Thoracic aorta (tissue), 2 donors: ENCODE measurements around the gene ZNF367. TPM values are rescaled to one million over a fixed set of nuclear protein-coding genes. Genes with fewer than 3 reads are reported as not detected.
"Not testable (repeated sequence)": the region's sequence is repeated elsewhere in the genome, so short reads cannot be mapped to it uniquely, and the experiment has no call there.

Experiments used
- ATAC-seq: fragments of 150-250 bp; one replicate; pipeline ENCODE4 v1.8.0; 2017; ENCODE audit warnings: low read depth; ENCODE audit not compliant: insufficient number of reproducible peaks, low FRiP score
- DNase-seq: peaks from one replicate; pipeline ENCODE4 v3.0.0-alpha.2; 2020; ENCODE audit warnings: low spot score
- H3K27ac ChIP-seq, 2 donors: fragments of 200-600 bp; sonication (generic); 1 replicate in 1 of 2; 2 replicates in 1 of 2; pipeline ENCODE4 v1.5.1; 2016; ENCODE audit warnings: mild to moderate bottlenecking in 2 of 2, moderate library complexity in 2 of 2
- H3K27me3 ChIP-seq: fragments of 200-600 bp; sonication (generic); replicated peaks from 2 replicates; pipeline ENCODE4 v1.6.0; 2016; ENCODE audit warnings: mild to moderate bottlenecking; ENCODE audit not compliant: insufficient read depth
- H3K36me3 ChIP-seq: fragments of 200-600 bp; sonication (generic); one replicate; pipeline ENCODE4 v1.5.1; 2016
- H3K4me1 ChIP-seq, 2 donors: fragments of 200-600 bp; sonication (generic); 1 replicate in 1 of 2; 2 replicates in 1 of 2; pipeline versions ENCODE4 v1.5.1 to v1.6.0; 2016; ENCODE audit warnings: low read depth in 2 of 2, mild to moderate bottlenecking in 1 of 2; ENCODE audit not compliant: control insufficient read depth in 1 of 2
- H3K4me3 ChIP-seq: fragments of 200-600 bp; sonication (generic); 2 replicates; pipeline ENCODE4 v1.5.1; 2016; ENCODE audit warnings: mild to moderate bottlenecking
- H3K9me3 ChIP-seq: fragments of 200-600 bp; sonication (generic); 2 replicates; pipeline ENCODE4 v1.5.1; 2016
- total RNA-seq, 2 donors: library from RNA; depleted of rRNA; stranded (reverse); fragments of >200 nt; gene quantifications; one replicate each; pipeline versions ENCODE4 v1.1.0 to v1.2.3, GENCODE V29; 2016
- TF ChIP-seq, protein P1 (sequence below): fragments of 200-600 bp; sonication (generic); IDR thresholded peaks from one replicate; pipeline ENCODE4 v1.5.1; 2019; ENCODE audit warnings: antibody characterized with exemption

ZNF367 gene
- total RNA-seq, 2 donors from 2014 or later = 1.3 to 2.6 TPM

DNA sequence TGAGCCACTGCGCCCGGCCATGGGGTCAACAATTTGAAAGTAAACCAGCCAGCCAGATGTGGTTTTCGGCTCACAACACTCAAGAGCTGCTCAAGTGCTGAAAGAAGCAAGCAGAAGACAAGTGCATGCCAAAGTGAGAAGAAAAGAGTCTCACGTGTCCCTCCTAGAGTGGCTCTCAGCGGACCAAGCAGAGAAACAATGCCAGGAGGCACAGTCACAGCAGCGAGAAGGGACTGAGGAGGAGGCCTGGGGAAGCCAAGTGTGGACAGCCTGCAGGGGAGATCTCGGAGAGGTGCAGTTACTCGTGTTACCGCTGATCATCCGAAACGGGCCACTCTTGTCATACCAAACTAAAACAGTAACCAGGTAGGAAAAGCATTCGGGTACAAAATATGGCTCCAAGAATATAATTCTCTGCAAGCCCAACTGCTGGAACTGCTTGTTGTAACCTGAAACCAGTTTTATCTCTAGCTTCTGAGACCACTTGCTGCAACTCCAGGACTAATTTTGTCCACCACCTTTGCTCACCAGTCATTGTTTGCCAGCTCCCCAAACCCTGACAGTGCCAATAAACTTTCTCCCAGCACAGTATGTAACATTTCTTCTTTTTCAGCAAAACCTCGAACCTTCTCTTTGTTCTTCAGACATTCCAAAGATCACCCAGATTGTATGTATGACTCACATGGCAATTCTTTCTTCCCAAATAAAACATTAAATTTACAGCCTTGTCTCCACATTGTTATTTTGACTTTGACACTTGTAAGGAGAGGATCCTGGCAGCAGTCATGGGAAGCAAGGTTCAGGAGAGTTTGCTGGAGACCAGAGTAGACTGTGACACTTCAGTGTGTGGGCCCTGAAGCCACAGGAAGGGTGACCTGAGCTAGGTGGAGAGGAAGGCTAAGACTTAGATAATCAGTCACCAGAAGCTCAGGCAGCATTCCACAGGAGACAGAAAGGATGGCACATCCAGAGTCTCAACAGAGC is 41.0 kb downstream of the ZNF367 start:
- Histone ChIP-seq H3K9me3 (no peaks in the 10 kb centered on the region), H3K4me1 (peaks cover 10 to 27% of the 10 kb centered on the region in 2 donors), H3K4me3 (no peak overlapping the region), H3K36me3 (no peaks in the 10 kb centered on the region), H3K27me3 (no peaks in the 10 kb centered on the region), H3K27ac (peak overlapping the region in 1 of 2 donors; percentile 20)
- TF ChIP-seq, protein P1, sequence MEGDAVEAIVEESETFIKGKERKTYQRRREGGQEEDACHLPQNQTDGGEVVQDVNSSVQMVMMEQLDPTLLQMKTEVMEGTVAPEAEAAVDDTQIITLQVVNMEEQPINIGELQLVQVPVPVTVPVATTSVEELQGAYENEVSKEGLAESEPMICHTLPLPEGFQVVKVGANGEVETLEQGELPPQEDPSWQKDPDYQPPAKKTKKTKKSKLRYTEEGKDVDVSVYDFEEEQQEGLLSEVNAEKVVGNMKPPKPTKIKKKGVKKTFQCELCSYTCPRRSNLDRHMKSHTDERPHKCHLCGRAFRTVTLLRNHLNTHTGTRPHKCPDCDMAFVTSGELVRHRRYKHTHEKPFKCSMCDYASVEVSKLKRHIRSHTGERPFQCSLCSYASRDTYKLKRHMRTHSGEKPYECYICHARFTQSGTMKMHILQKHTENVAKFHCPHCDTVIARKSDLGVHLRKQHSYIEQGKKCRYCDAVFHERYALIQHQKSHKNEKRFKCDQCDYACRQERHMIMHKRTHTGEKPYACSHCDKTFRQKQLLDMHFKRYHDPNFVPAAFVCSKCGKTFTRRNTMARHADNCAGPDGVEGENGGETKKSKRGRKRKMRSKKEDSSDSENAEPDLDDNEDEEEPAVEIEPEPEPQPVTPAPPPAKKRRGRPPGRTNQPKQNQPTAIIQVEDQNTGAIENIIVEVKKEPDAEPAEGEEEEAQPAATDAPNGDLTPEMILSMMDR = no peak
- ATAC-seq = no peak
- no peak for DNase-seq

DNA sequence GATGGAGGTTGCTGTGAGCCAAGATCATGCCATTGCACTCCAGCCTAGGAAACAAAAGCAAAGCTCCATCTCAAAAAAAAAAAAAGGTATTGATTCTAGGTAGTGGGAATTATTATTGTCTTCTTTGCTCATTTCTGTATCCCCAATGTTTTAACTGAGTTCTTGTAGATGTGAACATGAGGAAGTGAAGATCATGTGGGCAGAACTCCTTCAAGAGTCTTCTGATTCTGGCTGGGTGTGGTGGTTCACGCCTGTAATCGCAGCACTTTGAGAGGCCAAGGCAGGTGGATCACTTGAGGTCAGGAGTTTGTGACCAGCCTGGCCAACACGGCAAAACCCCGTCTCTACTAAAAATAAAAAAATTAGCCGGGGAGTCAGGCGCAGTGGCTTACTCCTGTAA is 42.7 kb downstream of the ZNF367 start:
- H3K4me3 ChIP-seq, DNase-seq, H3K27me3 ChIP-seq, H3K9me3 ChIP-seq, ATAC-seq, H3K36me3 ChIP-seq, H3K27ac ChIP-seq: not testable (repeated sequence)
- peaks cover 10 to 16% of the 10 kb centered on the region in 2 donors for H3K4me1 ChIP-seq

DNA sequence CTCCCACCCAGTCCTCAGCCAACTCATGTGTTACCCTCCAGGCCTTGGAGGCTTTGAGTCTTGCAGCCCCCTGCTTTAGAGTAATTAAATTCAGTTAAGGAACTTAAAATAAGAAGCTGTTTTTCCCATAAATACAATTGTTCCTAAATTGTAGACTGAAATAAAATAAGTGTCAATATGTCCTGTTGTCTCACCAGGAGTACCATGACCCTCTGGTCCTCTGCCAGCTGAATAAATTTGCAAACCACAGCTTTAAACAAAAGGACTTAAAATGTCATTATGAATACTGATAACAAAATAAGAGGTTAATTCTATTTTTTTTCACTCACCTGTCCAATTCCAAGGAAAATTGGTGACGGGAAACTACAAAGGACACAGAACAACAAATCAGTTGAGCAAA is 50.2 kb downstream of the ZNF367 start:
- Histone ChIP-seq H3K27me3 (no peaks in the 10 kb centered on the region), H3K36me3 (peaks cover 13% of the 10 kb centered on the region), H3K4me3 (no peak overlapping the region), H3K9me3 (no peaks in the 10 kb centered on the region), H3K27ac (no peak overlapping the region), H3K4me1 (no peaks in the 10 kb centered on the region)
- ATAC-seq = no peak
- TF ChIP-seq, protein P1 = no peak
- no peak for DNase-seq

DNA sequence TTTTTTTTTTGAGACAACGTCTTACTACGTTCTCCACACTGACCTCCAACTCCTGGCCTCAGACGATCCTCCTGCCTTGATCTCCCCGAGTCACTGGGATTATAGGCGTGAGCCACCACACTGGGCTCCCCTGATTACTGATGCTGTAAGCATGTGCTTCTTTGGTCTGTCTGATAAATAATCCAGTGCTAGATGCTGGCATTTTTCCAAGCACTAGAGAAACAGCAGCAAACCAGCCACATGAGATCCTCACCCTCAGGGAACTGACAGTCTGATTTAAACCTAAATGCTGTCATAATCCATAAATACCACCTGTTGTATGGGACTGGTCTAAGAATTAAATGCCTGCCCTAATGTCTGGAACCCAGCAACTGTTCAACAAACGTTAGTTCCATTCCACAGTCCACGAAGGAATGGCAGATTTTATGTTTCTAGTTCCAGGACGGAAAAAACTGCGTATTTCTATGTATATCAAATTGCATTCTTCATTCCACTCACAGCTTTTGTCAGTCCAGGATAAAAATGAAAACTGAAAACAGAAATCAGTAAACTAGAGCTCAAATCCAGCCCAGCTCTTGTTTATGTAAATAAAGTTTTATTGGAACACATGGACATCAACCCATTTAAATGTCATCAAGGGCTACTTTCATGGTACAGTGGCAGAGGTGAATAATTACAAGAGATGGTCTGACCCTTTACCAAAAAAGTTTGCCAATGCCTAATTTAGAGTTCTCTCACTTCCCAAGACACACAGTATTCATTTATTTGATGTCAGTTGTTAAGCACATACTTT is 54.8 kb downstream of the ZNF367 start:
- Histone ChIP-seq H3K36me3 (peaks cover 21% of the 10 kb centered on the region), H3K4me3 (no peak overlapping the region), H3K9me3 (no peaks in the 10 kb centered on the region), H3K27me3 (no peaks in the 10 kb centered on the region), H3K27ac (no peak overlapping the region), H3K4me1 (no peaks in the 10 kb centered on the region)
- ATAC-seq (no peak), DNase-seq (no peak)
- TF ChIP-seq, protein P1 = no peak

DNA sequence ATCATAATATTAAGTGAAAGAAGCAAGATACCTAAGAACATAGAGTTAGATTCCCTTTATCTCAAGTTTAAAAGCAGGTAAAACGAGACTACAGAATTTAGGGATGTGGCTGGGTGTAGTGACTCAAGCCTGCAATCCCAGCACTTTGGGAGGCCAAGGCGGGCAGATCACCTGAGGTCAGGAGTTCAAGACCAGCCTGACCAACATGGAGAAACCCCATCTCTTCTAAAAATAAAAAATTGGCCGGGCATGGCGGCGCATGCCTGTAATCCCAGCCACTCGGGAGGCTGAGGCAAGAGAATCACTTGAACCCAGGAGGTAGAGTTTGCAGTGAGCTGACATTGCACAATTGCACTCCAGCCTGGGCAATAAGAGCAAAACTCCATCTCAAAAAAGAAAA is 56.1 kb downstream of the ZNF367 start:
- H3K27ac ChIP-seq, H3K4me1 ChIP-seq, H3K27me3 ChIP-seq, DNase-seq, H3K4me3 ChIP-seq, ATAC-seq, H3K9me3 ChIP-seq: not testable (repeated sequence)
- peaks cover 19% of the 10 kb centered on the region for H3K36me3 ChIP-seq

DNA sequence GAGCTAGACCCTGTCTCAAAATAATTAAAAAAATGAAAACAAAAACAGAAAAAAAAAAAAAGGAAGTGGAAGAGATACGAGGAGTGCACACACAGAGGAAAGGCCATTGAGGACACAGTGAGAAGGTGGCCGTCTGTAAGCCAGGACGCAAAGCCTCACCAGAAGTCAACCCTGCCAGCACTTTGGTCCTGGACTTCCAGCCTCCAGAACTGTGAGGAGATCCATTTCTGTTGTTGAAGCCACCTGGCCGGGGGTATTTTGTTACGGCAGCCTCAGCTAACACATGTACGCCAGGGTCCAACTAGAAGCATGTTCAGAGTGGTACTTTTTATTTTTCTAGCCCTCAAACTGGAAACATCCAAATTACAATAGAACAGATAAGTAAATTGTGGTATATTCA is 56.5 kb downstream of the ZNF367 start:
- Histone ChIP-seq H3K36me3 (peaks cover 19% of the 10 kb centered on the region), H3K4me3 (no peak overlapping the region), H3K27ac (no peak overlapping the region), H3K4me1 (no peaks in the 10 kb centered on the region), H3K9me3 (no peaks in the 10 kb centered on the region), H3K27me3 (no peaks in the 10 kb centered on the region)
- no peak for ATAC-seq
- no peak for DNase-seq
- TF ChIP-seq, protein P1 = no peak
